HG03175 (cell line): Measurements from ENCODE around the gene TDRD12.
A peak's percentile ranks its signal among the peaks of the same experiment; 100 is the strongest.

ENCODE experiments used
- ATAC-seq: cut with Tn5 transposase; IDR thresholded peaks from one replicate; pipeline ENCODE4 v1.9.1; 2021; ENCODE audit warnings: mild to moderate bottlenecking, moderate library complexity; ENCODE audit not compliant: unreplicated experiment

TDRD12 gene

GRCh38 chr19:32719611-32720059, at the start of gene TDRD12:
TSS of gene TDRD12 (plus strand) at chr19:32719767. CDS start at chr19:32720073, 306 bp downstream.
- no peak for ATAC-seq

GRCh38 chr19:32671883-32672593, 47.5 kb upstream of the TDRD12 start:
- ATAC-seq, result no peak

GRCh38 chr19:32672841-32673240, 46.7 kb upstream of the TDRD12 start:
- ATAC-seq, result no peak

- ATAC-seq, result no peak
Observed at GRCh38 chr19:32673573-32673972, 46.0 kb upstream of the TDRD12 start.

GRCh38 chr19:32674153-32674930, 45.2 kb upstream of the TDRD12 start:
- ATAC-seq, result peak; percentile 13

GRCh38 chr19:32674931-32675719, 44.4 kb upstream of the TDRD12 start, which contains the start of gene ANKRD27:
TSS of gene ANKRD27 (minus strand) at chr19:32675180. CDS start at chr19:32659015, 16,165 bp downstream.
- ATAC-seq, result peak; percentile 97

- peak; percentile 24 for ATAC-seq
Observed at GRCh38 chr19:32675720-32676185, 43.8 kb upstream of the TDRD12 start, which contains the start of gene RGS9BP. TSS of gene RGS9BP (plus strand) at chr19:32675848. CDS start at chr19:32676264, 416 bp downstream.

- ATAC-seq, result no peak
Observed at GRCh38 chr19:32676186-32676894, 43.2 kb upstream of the TDRD12 start.

- ATAC-seq, result no peak
Observed at GRCh38 chr19:32676895-32677359, 42.6 kb upstream of the TDRD12 start.

- no peak for ATAC-seq
Observed at GRCh38 chr19:32677657-32678056, 41.9 kb upstream of the TDRD12 start.

GRCh38 chr19:32680986-32681385, 38.6 kb upstream of the TDRD12 start:
- ATAC-seq, result no peak

GRCh38 chr19:32682317-32682716, 37.2 kb upstream of the TDRD12 start:
- no peak for ATAC-seq

- ATAC-seq, result no peak
Observed at GRCh38 chr19:32686847-32687475, 32.6 kb upstream of the TDRD12 start.

GRCh38 chr19:32687681-32688080, 31.9 kb upstream of the TDRD12 start:
- ATAC-seq, result no peak

- no peak for ATAC-seq
Observed at GRCh38 chr19:32688311-32688710, 31.3 kb upstream of the TDRD12 start.

- peak; percentile 91 for ATAC-seq
Observed at GRCh38 chr19:32691291-32691951, 28.1 kb upstream of the TDRD12 start, which contains the start of gene NUDT19. TSS of gene NUDT19 (plus strand) at chr19:32691821. CDS start at chr19:32691961, 140 bp downstream.

- peak; percentile 60 for ATAC-seq
Observed at GRCh38 chr19:32691952-32692726, 27.4 kb upstream of the TDRD12 start.

- no peak for ATAC-seq
Observed at GRCh38 chr19:32692727-32693061, 26.9 kb upstream of the TDRD12 start.
